GM12878 (cell line): ENCODE data around the gene CLINT1. TPM values are rescaled to one million over a fixed set of nuclear protein-coding genes. Genes with fewer than 3 reads are reported as not detected.

Experiments used
- ATAC-seq: fragments of 200-7000 bp; cut with Tn5 transposase; 3 replicates; pipeline ENCODE4 v1.9.1; 2020; ENCODE audit warnings: mild to moderate bottlenecking, moderate library complexity
- BruUV-seq: library from RNA; stranded (reverse); fragments of 400-500 nt; replicated peaks from 2 replicates; lab custom pipeline; 2021; lab: Mats Ljungman, UMichigan
- CTCF ChIA-PET: fragments of 300-600 bp; sonication (Branson Sonifier 250); formaldehyde crosslinking; extraction: SDS; loops from one replicate; lab custom pipeline; 2021; ENCODE audit warnings: inconsistent platforms; lab: Yijun Ruan, JAX
- POLR2A ChIA-PET: fragments of 350-600 bp; formaldehyde crosslinking; extraction: SDS; loops from one replicate; lab custom pipeline; 2021; ENCODE audit warnings: inconsistent platforms; lab: Charles Lee
- RAD21 ChIA-PET: fragments of 300-600 bp; sonication (Branson Sonifier 250); formaldehyde crosslinking; loops from one replicate; lab custom pipeline; 2023; ENCODE audit warnings: antibody characterized with exemption; ENCODE audit not compliant: unreplicated experiment; lab: Charles Lee
- SMC1A ChIA-PET: fragments of 300-600 bp; sonication (Branson Sonifier 250); formaldehyde crosslinking; loops from one replicate; lab custom pipeline; 2023; ENCODE audit not compliant: unreplicated experiment, uncharacterized antibody; lab: Charles Lee
- DNase-seq: peaks from one replicate; pipeline ENCODE4 v3.0.0-alpha.2; 2011; ENCODE audit warnings: low read depth, low spot score
- FAIRE-seq: peaks from 3 replicates; lab custom pipeline; 2011; peaks lifted over from hg19 to GRCh38; lab: Jason Lieb, UNC
- H2AFZ ChIP-seq: 2 replicates; pipeline ENCODE4 v1.6.0; 2011; ENCODE audit warnings: low read depth, low read length, control low read depth; ENCODE audit not compliant: control insufficient read depth
- H3K27ac ChIP-seq: 2 replicates; pipeline ENCODE4 v1.5.1; 2011; ENCODE audit warnings: control low read depth; ENCODE audit not compliant: control insufficient read depth, insufficient read depth
- H3K27me3 ChIP-seq, 2 experiments: replicated peaks in 1 of 2; 2 replicates each; pipeline versions ENCODE4 v1.6.0 to v1.6.1; 2011; ENCODE audit warnings: low read length in 1 of 2; ENCODE audit not compliant: control insufficient read depth in 2 of 2, insufficient read depth in 2 of 2
- H3K36me3 ChIP-seq, 2 experiments: 2 replicates each; pipeline ENCODE4 v1.5.1; 2011; ENCODE audit warnings: low read length in 1 of 2; ENCODE audit not compliant: control insufficient read depth in 2 of 2, insufficient read depth in 2 of 2
- H3K4me1 ChIP-seq: 2 replicates; pipeline ENCODE4 v1.6.1; 2011; ENCODE audit warnings: mild to moderate bottlenecking, low read length, moderate library complexity, mixed read lengths; ENCODE audit not compliant: control insufficient read depth, insufficient read depth
- H3K4me2 ChIP-seq: 2 replicates; pipeline ENCODE4 v1.6.0; 2011; ENCODE audit warnings: control low read depth; ENCODE audit not compliant: control insufficient read depth, insufficient read depth
- H3K4me3 ChIP-seq: fragments of 200-600 bp; sonication (generic); 2 replicates; pipeline ENCODE4 v1.5.1; 2016
- H3K79me2 ChIP-seq: 2 replicates; pipeline ENCODE4 v1.6.0; 2011; ENCODE audit warnings: low read length; ENCODE audit not compliant: control insufficient read depth, insufficient read depth
- H3K9ac ChIP-seq: 2 replicates; pipeline ENCODE4 v1.8.0; 2011; ENCODE audit warnings: low read length, control low read depth, mixed read lengths; ENCODE audit not compliant: control insufficient read depth, insufficient read depth
- H3K9me3 ChIP-seq: replicated peaks from 3 replicates; pipeline ENCODE4 v1.5.1; 2011; ENCODE audit warnings: mild to moderate bottlenecking, low read length; ENCODE audit not compliant: control insufficient read depth, insufficient read depth
- H4K20me1 ChIP-seq: 2 replicates; pipeline ENCODE4 v1.6.0; 2011; ENCODE audit not compliant: control insufficient read depth, insufficient read depth
- ATF7 ChIP-seq: fragments of 450-650 bp; IDR thresholded peaks from 2 replicates; pipeline ENCODE4 v1.6.1; 2016; ENCODE audit warnings: low read depth, mild to moderate bottlenecking
- BCL3 ChIP-seq: IDR thresholded peaks from 2 replicates; pipeline ENCODE4 v1.6.1; 2011; ENCODE audit warnings: borderline replicate concordance, low read depth, mild to moderate bottlenecking, moderate library complexity, low read length; ENCODE audit not compliant: insufficient read depth, poor library complexity, severe bottlenecking
- EGR1 ChIP-seq, 2 experiments: IDR thresholded peaks; 1 replicate in 1 of 2; 2 replicates in 1 of 2; pipeline ENCODE4 v1.6.1; 2011 to 2012; ENCODE audit warnings: low read depth in 2 of 2, low read length in 2 of 2, borderline replicate concordance in 1 of 2, mild to moderate bottlenecking in 1 of 2, moderate library complexity in 1 of 2
- IKZF1 ChIP-seq: fragments of 450-650 bp; conservative IDR thresholded peaks from 2 replicates; pipeline ENCODE4 v1.6.1; 2017; ENCODE audit warnings: antibody characterized with exemption, mild to moderate bottlenecking
- JUNB ChIP-seq: IDR thresholded peaks from 2 replicates; pipeline ENCODE4 v1.6.1; 2016; ENCODE audit warnings: antibody characterized with exemption, mild to moderate bottlenecking
- MAX ChIP-seq: IDR thresholded peaks from 2 replicates; pipeline ENCODE4 v1.6.1; 2012; ENCODE audit warnings: low read depth, low read length, improper control_type of control experiment
- NR2F1 ChIP-seq: fragments of 450-650 bp; conservative IDR thresholded peaks from 2 replicates; pipeline ENCODE4 v1.6.1; 2017; ENCODE audit warnings: mild to moderate bottlenecking
- RUNX3 ChIP-seq: IDR thresholded peaks from 2 replicates; pipeline ENCODE4 v1.6.1; 2012; ENCODE audit warnings: low read length, inconsistent platforms
- YY1 ChIP-seq: IDR thresholded peaks from 2 replicates; pipeline ENCODE4 v1.6.1; 2011; ENCODE audit warnings: low read depth, mild to moderate bottlenecking, low read length
- WGBS: methylation state at CpG from one replicate; pipeline ENCODE4 v1.1.6; 2016; ENCODE audit warnings: low lambda C conversion rate; ENCODE audit not compliant: insufficient replicate concordance, insufficient coverage; ENCODE audit errors: missing lambda C conversion rate; 5-methylcytosine and 5-hydroxymethylcytosine counted together
- in situ Hi-C: fragments of 300-500 bp; cut with MboI; formaldehyde crosslinking; loops from 9 replicates; pipeline ENCODE4 v1.14.3; 2018; ENCODE audit warnings: mixed read lengths
- intact Hi-C: fragments of 100-400 bp; cut with micrococcal nuclease; formaldehyde crosslinking; loops from one replicate; pipeline ENCODE4 v1.14.2; 2022; ENCODE audit not compliant: unreplicated experiment
- polyA plus RNA-seq, 11 experiments: library from polyadenylated mRNA; depleted of rRNA in 4 of 11; unstranded in 6 of 11; stranded (reverse) in 5 of 11; fragments of >200 nt; fragmentation: Nextera tagmentation in 4 of 11; fragmentation: Illumina TruSeq in 1 of 11; extraction: Ambion mirVana in 4 of 11; extraction: Trizol in 1 of 11; gene quantifications; 1 replicate in 1 of 11; 2 replicates in 10 of 11; pipeline versions ENCODE4 v1.2.1 to v1.2.3, GENCODE V29; 2011 to 2016; ENCODE audit warnings: inconsistent platforms in 2 of 11, missing spikeins in 2 of 11, low read depth in 1 of 11
- total RNA-seq, 4 experiments: library from RNA; depleted of rRNA in 3 of 4; stranded (reverse); fragments of >200 nt in 3 of 4; fragmentation: Illumina TruSeq in 1 of 4; extraction: Trizol in 1 of 4; gene quantifications; 2 replicates each; pipeline versions ENCODE4 v1.2.1 to v1.2.3, GENCODE V29; 2013 to 2021
- TF ChIP-seq, protein P1 (sequence below): fragments of 450-650 bp; IDR thresholded peaks from 2 replicates; pipeline ENCODE4 v1.6.1; 2017; ENCODE audit warnings: mild to moderate bottlenecking, low read depth, inconsistent platforms; ENCODE audit not compliant: poor library complexity, severe bottlenecking
- TF ChIP-seq, protein P2 (sequence below): fragments of 150-350 bp; IDR thresholded peaks from 2 replicates; pipeline ENCODE4 v1.6.1; 2014; ENCODE audit warnings: mild to moderate bottlenecking, low read depth, low read length
- TF ChIP-seq, protein P3 (sequence below): IDR thresholded peaks from 2 replicates; pipeline ENCODE4 v1.6.1; 2011; ENCODE audit warnings: low read depth, mild to moderate bottlenecking, low read length, moderate library complexity, borderline replicate concordance; ENCODE audit errors: extremely low read depth

Gene CLINT1
- total and polyA plus RNA-seq, 10 of the 15 experiments (the other 5 are each of a cell fraction or from before 2014, with no cell fraction given), result 30.0 to 136 (median 105) TPM

- Histone ChIP-seq H3K4me3 (no peak overlapping the region), H4K20me1 (no peaks in the 10 kb centered on the region), H3K9me3 (no peaks in the 10 kb centered on the region), H3K27me3 (no peaks in the 10 kb centered on the region), H3K27ac (no peak overlapping the region), H2AFZ (no peak overlapping the region), H3K79me2 (no peaks in the 10 kb centered on the region; the same call in none of the 2 replicates), H3K9ac (no peak overlapping the region), H3K4me2 (no peak overlapping the region), H3K4me1 (peaks cover 8% of the 10 kb centered on the region), H3K36me3 (peaks cover 0 to 1% of the 10 kb centered on the region in 2 experiments; a peak in 3 of 4 replicates)
- ATAC-seq (peak; percentile 69), DNase-seq (no peak), FAIRE-seq (peak; percentile 13)
- intact Hi-C loops (no loop called here), in situ Hi-C loops (no loop called here)
- SMC1A ChIA-PET, result interaction anchor here (0.6 to 3.3 kb wide), 9 partner anchors 8 to 121 kb away, joined by 3 to 14 read pairs (median 5); no protein-coding TSS in a partner anchor
- no TSS peak for BruUV-seq
- POLR2A ChIA-PET, result interaction anchor here (0.6 to 0.7 kb wide), 2 partner anchors 24 to 164 kb away, joined by 3 to 5 read pairs; no protein-coding TSS in a partner anchor
- CTCF ChIA-PET, result interaction anchor here (0.6 to 5.6 kb wide), 15 partner anchors 10 to 128 kb away, joined by 3 to 58 read pairs (median 4); partner anchors contain the start of genes CLINT1 and LSM11
- RAD21 ChIA-PET, result interaction anchor here (1.2 to 2.0 kb wide), 7 partner anchors 11 to 89 kb away, joined by 3 to 16 read pairs (median 5); partner anchors contain the start of gene CLINT1
- 52% methylated on average over 8 of the region's 8 CpGs for WGBS
- TF ChIP-seq RUNX3, result 0 out of 2 replicates have a peak, but pooled peaks have one; percentile 14
- 0 out of 2 replicates have a peak, but pooled peaks have one; percentile 20 for TF ChIP-seq IKZF1
- TF ChIP-seq, protein P1, sequence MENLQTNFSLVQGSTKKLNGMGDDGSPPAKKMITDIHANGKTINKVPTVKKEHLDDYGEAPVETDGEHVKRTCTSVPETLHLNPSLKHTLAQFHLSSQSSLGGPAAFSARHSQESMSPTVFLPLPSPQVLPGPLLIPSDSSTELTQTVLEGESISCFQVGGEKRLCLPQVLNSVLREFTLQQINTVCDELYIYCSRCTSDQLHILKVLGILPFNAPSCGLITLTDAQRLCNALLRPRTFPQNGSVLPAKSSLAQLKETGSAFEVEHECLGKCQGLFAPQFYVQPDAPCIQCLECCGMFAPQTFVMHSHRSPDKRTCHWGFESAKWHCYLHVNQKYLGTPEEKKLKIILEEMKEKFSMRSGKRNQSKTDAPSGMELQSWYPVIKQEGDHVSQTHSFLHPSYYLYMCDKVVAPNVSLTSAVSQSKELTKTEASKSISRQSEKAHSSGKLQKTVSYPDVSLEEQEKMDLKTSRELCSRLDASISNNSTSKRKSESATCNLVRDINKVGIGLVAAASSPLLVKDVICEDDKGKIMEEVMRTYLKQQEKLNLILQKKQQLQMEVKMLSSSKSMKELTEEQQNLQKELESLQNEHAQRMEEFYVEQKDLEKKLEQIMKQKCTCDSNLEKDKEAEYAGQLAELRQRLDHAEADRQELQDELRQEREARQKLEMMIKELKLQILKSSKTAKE, result no peak
- no peak for TF ChIP-seq BCL3
- TF ChIP-seq MAX, result no peak
- TF ChIP-seq EGR1 (IDR thresholded peaks at IDR 0.05; ENCODE audit: borderline replicate concordance in 1 of 2, low read depth in 2 of 2, low read length in 2 of 2), result no peak
- TF ChIP-seq, protein P2, sequence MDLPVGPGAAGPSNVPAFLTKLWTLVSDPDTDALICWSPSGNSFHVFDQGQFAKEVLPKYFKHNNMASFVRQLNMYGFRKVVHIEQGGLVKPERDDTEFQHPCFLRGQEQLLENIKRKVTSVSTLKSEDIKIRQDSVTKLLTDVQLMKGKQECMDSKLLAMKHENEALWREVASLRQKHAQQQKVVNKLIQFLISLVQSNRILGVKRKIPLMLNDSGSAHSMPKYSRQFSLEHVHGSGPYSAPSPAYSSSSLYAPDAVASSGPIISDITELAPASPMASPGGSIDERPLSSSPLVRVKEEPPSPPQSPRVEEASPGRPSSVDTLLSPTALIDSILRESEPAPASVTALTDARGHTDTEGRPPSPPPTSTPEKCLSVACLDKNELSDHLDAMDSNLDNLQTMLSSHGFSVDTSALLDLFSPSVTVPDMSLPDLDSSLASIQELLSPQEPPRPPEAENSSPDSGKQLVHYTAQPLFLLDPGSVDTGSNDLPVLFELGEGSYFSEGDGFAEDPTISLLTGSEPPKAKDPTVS, result no peak
- no peak for TF ChIP-seq NR2F1
- no peak for TF ChIP-seq YY1
- 0 out of 2 replicates have a peak, but pooled peaks have one; percentile 10 for TF ChIP-seq JUNB
- TF ChIP-seq, protein P3, sequence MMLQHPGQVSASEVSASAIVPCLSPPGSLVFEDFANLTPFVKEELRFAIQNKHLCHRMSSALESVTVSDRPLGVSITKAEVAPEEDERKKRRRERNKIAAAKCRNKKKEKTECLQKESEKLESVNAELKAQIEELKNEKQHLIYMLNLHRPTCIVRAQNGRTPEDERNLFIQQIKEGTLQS, result no peak
- 0 out of 2 replicates have a peak, but pooled peaks have one; percentile 25 for TF ChIP-seq ATF7
Measured at GRCh38 chr5:157828105-157828943, 30.6 kb downstream of the CLINT1 start.
